ENCODE results near the gene C16orf78.

C16orf78 gene

GRCh38 chr16:49377196-49377755, 3.7 kb downstream of the C16orf78 start:
- DNase-seq (ENCODE audit: extremely low spot score, insufficient read length, low read depth) (no peak), FAIRE-seq (no peak)

DNA sequence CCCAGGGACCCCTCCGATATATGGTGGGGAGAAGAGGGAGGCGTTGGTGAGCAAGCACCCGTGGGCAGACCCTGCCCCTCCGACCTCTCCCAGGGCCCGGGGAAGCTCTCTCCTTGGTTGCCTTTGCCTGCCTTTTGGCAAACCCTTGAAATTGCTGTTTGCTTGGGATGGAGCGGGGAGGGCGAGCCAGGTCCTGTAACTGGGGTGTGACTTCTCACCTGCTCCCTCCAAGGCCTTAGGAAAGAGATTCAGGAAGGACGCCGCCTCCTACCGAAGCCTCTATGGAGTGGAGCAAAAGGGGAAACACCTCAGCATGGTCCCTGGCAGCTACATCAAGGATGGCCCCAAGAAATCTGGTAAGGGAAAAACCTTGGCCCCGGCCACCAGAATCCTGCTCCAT, 4.6 kb downstream of the C16orf78 start:
- FAIRE-seq (no peak), DNase-seq (ENCODE audit: extremely low spot score, insufficient read length, low read depth) (no peak)

DNA sequence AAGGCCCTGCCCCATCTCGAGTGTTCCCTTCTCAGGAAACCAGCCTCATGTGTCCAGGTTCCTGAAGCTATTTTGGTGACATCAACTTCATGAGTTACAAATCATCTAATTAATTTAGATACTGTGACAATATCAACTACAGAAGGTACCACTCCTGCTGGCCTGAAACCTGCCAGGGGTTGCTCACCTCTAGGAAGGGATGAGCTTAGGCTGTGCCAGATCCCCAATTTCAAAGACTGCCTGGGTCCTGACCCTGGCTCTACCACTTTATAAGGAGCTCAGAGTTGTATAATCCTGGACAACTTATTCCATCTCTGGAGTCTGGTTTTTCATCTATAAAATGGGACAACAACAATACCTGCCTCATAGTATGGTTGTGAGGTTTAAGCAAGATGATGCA, 5.2 kb downstream of the C16orf78 start:
- FAIRE-seq (no peak), DNase-seq (ENCODE audit: extremely low spot score, insufficient read length, low read depth) (no peak)

- DNase-seq (ENCODE audit: extremely low spot score, insufficient read length, low read depth) (no peak), FAIRE-seq (no peak)
Observed at GRCh38 chr16:49382916-49383315, 9.3 kb downstream of the C16orf78 start.

GRCh38 chr16:49395021-49395420, 21.4 kb downstream of the C16orf78 start:
- FAIRE-seq, result no peak
- no peak for DNase-seq (ENCODE audit: extremely low spot score, insufficient read length, low read depth)

- DNase-seq (ENCODE audit: extremely low spot score, insufficient read length, low read depth), result no peak
- FAIRE-seq, result no peak
Observed at GRCh38 chr16:49396206-49396720, 22.7 kb downstream of the C16orf78 start.

GRCh38 chr16:49398761-49399160, 25.2 kb downstream of the C16orf78 start:
- FAIRE-seq (no peak), DNase-seq (ENCODE audit: extremely low spot score, insufficient read length, low read depth) (no peak)

DNA sequence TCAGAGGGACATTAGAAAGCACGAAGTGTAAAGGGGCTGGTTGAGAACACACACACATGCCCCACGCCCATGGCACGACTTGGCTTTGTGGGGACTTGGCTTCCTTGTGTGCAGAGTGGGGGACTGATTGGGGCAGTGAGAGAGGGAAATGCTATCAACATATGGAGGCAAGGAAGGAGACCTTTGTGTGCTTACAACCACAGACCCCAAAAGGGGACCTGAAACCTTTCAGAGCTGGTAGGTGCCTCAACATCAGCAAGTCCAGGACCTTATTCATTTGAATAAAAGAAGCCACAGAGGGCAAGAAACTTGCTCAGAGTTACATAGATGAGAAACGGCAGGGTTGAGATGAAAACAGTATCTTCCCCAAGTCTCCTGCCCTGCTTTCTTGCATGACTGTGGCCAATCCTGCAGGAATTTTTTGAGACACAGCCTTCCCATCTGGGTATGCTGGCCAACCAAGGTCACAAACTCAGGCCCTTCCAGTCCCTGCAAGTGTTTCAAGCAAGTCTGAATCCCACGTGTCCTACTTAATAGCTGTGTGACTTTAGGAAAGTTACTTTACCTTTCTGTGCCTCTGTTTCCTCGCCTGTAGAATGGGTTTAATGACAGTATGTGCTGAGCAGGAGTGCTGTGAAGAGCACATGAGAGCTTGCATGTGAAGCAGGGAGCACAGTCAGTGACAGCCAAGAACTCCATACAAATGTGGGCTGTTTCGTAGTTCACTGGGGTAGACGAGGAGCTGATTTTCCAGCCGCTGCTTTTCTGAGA, 26.2 kb downstream of the C16orf78 start:
- peak; percentile 30 for DNase-seq (ENCODE audit: extremely low spot score, insufficient read length, low read depth)
- peak; percentile 93 for FAIRE-seq

DNA sequence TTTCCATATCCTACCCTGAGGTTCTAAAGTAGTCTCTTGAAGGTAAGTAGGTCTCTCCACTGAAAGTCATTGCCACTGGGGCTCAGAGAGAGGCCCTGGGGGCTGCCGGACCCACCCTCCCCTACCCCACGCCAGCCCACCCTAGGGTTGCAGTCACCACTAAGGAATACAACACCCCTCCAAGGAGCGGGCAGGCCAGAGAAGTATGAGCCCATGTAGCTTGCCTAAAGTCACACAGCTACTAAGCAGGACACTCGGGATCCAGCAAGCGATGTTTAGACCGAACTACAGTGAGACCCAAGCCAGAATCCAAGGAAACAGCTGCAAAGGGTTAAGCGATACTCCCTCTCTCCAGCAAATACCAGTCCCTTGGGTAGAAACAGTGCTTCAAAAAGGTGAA, 27.0 kb downstream of the C16orf78 start:
- no peak for FAIRE-seq
- no peak for DNase-seq (ENCODE audit: extremely low spot score, insufficient read length, low read depth)

DNA sequence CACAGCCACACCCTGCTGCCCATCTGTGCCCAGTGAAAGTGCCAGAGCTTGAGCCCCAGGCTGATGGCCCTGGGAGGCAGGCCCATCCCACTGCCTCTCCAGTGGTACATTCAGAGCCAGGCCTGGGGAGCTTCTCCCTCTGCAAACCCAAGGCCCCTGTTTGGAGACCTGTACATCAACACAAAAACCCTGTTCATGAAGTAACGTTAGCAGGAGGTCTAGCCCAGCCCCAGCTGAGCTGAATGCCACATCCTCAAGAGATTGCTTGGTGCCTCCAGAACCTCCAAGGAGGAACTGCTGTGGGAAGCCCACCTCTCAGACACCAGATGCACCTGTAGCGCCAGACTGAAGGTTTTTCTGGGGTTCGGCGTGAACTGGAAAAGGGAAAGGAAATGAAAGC, 31.5 kb downstream of the C16orf78 start:
- no peak for DNase-seq (ENCODE audit: extremely low spot score, insufficient read length, low read depth)
- no peak for FAIRE-seq

GRCh38 chr16:49405530-49405929, 31.9 kb downstream of the C16orf78 start:
- no peak for DNase-seq (ENCODE audit: extremely low spot score, insufficient read length, low read depth)
- FAIRE-seq, result no peak

GRCh38 chr16:49407873-49408550, 34.4 kb downstream of the C16orf78 start:
- peak; percentile 85 for FAIRE-seq
- DNase-seq (ENCODE audit: extremely low spot score, insufficient read length, low read depth), result peak; percentile 57

DNA sequence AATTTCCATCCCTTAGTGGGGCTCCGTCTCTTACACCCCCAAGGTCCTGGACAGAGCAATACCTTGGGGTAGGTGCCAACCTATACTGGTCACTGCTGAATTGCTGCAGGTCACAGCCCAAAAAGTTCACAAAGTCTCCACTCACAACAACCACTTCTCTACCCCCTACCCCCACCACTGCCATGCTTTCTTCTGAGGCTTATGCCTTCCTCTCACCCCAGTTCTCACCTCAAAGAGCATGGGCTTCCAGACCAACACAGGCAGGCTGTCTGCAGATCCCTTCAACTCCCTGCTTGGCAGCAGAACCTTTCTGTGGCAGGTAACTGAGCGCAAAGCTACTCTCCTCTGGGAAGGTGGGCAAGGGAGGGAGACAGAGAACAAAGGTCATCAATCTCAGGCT, 35.5 kb downstream of the C16orf78 start:
- FAIRE-seq (no peak), DNase-seq (ENCODE audit: extremely low spot score, insufficient read length, low read depth) (no peak)

DNA sequence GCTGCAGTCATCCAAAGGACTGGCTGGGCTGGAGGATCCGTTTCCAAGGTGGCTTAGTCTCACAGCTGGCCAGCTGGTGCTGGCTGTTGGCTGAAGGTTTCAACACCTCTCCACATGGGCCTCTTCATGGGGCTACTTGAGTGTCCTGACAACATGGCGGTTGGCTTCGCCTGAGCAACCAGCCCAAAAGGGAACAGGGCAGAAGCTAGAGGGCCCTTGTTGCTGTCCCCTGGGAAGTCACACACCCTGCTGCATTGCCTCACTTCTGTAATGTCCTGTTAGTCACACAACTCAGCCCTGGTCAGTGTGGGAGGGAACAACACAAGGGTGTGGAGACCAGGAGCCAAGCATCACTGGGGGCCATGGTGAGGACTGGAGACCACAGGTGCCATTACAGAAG, 36.6 kb downstream of the C16orf78 start:
- FAIRE-seq (no peak), DNase-seq (ENCODE audit: extremely low spot score, insufficient read length, low read depth) (no peak)

- no peak for DNase-seq (ENCODE audit: extremely low spot score, insufficient read length, low read depth)
- FAIRE-seq, result no peak
Observed at GRCh38 chr16:49411121-49411970, 37.7 kb downstream of the C16orf78 start.

DNA sequence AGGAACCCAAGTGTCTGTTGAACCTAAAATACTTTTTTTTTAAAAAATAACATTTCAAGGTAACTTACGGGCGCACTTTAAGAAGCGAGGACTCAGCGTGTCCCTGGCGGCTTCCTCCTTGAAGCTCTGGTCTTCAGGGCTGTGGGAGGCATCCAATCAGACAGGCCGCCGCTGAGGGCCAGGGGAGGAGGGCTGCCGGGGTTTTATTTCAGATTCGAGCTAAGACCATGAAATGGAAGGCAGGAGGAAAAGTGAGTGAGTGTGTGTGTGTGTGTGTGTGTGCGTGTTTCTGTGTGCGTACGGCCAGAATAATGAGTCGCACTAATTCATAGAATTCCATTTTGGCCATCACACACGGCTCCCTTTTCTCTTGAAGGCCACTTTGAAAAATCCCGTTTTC, 41.1 kb downstream of the C16orf78 start:
- FAIRE-seq, result no peak

GRCh38 chr16:49415083-49415482, 41.5 kb downstream of the C16orf78 start:
- FAIRE-seq (no peak), DNase-seq (ENCODE audit: extremely low spot score, insufficient read length, low read depth) (no peak)

More for the DNA sequence above, 41.1 kb downstream of the C16orf78 start:
- DNase-seq (ENCODE audit: extremely low spot score, insufficient read length, low read depth), result no peak

DNA sequence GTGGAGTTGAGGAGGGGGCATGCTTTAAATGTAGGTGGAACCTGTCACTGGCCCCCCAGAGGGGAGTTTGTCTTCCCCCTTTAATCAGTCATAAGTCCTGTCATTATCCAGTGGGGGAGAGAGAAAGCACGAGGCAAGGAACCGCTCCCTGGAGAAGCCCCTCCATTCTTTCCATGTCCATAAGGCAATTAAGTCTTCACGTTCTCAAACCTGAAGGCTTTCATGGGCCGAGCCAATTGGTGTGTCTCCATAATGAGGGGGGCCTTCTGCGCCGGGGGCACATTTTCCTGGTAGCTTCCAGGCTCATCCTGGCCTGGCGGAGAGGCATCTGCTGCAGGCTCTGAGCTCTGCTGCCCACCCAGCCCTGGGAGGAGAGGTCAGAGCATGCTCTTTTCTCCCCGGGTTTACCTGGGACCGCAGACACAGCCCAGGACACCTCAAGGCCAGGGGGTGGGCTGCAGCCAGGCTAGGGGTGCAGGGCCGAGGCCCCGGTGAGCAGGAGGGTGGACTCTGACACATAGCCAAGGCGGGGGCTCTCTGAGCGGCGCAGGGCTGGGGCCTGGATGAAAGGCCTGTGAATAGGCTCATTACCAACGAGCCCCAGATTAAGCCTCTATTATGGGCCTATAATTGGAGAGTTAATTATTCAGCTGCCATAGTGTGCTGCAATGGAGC, 42.5 kb downstream of the C16orf78 start:
- FAIRE-seq (no peak), DNase-seq (ENCODE audit: extremely low spot score, insufficient read length, low read depth) (no peak)

DNA sequence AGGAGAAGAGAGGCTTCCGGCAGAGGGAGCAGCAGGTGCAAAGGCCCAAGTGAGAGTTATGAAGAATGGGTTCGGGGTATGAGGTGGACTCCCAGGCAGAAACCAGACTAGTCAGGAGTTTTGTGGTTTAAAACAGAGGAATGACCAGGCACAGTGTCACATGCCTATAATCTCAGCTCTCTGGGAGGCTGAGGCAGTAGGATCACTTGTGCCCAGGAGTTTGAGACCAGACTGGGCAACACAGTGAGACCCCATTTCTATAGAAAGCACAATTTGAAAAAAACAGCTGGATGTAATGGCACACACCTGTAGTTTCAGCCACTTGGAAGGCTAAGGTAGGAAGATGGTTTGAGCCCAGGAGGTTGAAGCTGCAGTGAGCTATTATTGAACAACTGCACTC, 43.8 kb downstream of the C16orf78 start:
- no peak for FAIRE-seq
- DNase-seq (ENCODE audit: extremely low spot score, insufficient read length, low read depth), result no peak

DNA sequence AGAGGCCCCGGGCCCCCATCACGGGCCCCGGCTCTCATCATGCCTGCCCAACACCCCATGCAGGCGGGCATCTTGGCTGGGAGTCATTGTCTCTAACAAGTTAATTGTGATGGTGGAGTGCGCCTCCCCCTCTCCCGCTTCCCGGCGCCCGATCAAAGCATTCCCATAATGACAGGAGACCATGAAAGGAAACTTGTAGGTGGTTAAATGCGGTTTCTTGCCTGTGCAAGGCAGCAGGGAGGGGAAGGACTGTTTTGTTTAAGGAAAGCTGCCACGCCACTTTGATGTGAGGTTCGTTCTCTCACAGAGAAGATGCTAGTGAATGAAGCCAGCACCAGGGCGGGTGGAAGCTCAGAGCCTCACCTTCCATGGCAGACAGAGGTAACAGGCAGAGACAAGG, 45.4 kb downstream of the C16orf78 start:
- FAIRE-seq (no peak), DNase-seq (ENCODE audit: extremely low spot score, insufficient read length, low read depth) (no peak)
